Activated CD4-positive, alpha-beta T cell treated with anti-CD3 and anti-CD28 coated beads, Interleukin-2, amount 50 U/mL, for 4 hours (primary cell): ENCODE measurements around the gene HPS6.
"Not testable (repeated sequence)": the region's sequence is repeated elsewhere in the genome, so short reads cannot be mapped to it uniquely, and the experiment has no call there.

Source experiments
- DNase-seq, 2 experiments: peaks; one replicate each; pipeline ENCODE4 v3.0.0-alpha.2; 2020

The HPS6 gene

GRCh38 chr10:102064868-102065560 lies at the start of gene HPS6:
HPS6 (plus strand) TSS chr10:102065349; CDS start chr10:102065475, 126 bp downstream.
- peak; percentile 83 to 84 for DNase-seq

DNA sequence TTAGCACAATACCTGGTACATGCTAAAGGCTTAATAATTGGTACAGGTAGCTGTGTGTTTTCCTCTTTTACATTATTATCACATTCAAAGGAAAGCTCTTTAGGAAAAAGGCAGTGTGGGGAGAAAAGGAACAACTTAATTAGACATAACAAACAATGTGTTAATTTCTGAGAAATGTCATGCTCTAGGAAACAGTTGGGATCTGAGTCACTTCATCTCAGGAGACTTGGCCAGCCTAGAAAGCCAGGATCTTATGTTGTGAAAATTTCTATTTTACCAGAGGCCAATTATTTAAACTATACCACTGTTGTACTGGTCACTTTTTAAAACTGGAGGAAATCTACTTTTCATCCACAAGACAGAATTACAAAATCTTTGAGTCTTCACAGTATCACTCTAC lies 48.7 kb upstream of the HPS6 start:
- no peak for DNase-seq

DNA sequence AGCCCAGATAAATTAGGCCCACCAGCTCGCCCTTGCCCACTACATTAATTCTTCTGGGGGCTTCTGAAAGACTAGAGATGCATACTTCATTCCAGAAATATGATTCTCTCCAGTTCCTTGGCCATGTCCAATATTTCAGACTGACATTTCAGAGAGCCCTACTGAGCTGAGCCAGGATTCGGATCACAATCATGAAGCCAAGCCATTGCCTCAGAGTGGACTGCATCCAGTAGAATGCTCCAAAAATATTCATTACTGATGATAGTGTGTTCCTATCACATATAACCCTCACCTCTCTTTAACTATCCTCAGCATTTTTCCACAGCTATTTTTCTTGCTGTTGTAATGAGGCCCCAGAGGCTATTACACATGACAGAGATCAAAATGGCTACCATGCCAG lies 47.9 kb upstream of the HPS6 start:
- no peak for DNase-seq

GRCh38 chr10:102020938-102021337 lies 44.2 kb upstream of the HPS6 start:
- DNase-seq: no peak

- DNase-seq: no peak
Observed at GRCh38 chr10:102024799-102025198, 40.4 kb upstream of the HPS6 start.

DNA sequence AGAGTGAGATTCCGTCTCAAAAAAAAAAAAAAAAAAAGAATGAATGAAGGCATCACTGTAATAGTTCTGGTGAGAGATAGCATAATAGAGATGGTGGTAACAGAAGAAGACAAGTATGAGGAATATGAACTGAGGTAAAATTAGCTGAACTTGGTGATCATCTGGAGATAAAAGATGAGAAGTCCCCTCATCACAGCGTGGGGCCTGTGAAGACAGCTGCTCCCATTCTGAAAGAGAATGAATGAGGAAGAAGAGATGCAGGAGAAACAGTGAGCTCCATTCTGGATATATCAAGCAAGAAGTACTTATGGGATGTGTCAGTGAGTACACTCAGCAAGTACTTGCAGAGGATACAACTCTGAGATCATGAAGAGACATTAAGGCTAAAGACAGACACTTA lies 37.9 kb upstream of the HPS6 start:
- no peak for DNase-seq

DNA sequence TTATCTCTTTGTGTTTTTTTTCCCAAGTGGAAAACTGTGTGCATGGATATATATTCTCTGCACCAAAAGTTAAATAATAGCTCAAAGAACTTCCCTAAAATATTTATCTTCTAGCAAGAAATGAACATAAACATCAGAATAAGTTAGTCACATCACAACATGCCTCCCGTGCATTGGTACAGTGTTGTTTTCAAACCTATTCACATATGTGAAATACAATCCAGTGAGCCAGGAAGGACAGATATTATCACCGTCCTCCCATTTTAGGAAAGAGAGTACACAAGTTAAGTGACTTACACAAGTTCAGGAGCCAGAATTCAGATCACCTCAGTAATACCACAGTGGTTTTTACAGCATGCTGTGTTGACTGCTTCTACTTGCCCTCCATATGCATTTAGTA lies 31.4 kb upstream of the HPS6 start:
- DNase-seq: no peak

GRCh38 chr10:102035807-102036206 lies 29.3 kb upstream of the HPS6 start:
- DNase-seq: not testable (repeated sequence)

- no peak for DNase-seq
Observed at GRCh38 chr10:102038410-102038809, 26.7 kb upstream of the HPS6 start.

- DNase-seq: no peak
Observed at GRCh38 chr10:102040305-102041050, 24.7 kb upstream of the HPS6 start.

GRCh38 chr10:102045292-102045691 lies 19.9 kb upstream of the HPS6 start:
- no peak for DNase-seq

- no peak for DNase-seq
Observed at GRCh38 chr10:102046095-102046494, 19.1 kb upstream of the HPS6 start.

DNA sequence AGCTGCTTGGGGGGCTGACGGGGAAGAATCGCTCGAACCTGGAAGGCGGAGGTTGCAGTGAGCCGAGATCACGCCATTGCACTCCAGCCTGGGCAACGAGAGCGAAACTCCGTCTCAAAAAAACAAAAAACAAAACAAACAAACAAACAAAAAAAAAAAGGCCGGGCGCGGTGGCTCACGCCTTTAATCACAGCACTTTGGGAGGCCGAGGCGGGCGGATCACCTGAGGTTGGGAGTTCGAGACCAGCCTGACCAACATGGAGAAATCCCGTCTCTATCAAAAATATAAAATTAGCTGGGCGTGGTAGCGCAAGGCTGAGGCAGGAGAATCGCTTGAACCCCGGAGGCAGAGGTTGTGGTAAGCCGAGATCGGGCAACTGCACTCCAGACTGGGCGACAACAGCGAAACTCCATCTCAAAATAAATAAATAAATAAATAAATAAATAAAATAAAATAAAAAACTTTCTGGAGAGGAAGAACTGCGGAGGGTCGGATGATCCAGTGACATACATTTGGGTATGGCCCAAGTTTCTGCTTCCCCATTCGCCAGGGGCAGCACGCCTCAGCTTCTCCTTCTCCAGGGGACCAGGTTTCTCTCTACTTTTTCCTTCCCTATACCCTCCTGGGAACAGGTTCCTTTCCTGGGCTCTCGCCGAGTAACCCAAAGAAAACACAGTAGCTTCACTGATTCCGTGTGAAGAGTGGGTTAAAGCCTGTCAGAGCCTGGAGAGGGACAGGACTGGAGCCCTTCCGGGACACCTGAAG lies 10.1 kb upstream of the HPS6 start:
- DNase-seq: not testable (repeated sequence)

DNA sequence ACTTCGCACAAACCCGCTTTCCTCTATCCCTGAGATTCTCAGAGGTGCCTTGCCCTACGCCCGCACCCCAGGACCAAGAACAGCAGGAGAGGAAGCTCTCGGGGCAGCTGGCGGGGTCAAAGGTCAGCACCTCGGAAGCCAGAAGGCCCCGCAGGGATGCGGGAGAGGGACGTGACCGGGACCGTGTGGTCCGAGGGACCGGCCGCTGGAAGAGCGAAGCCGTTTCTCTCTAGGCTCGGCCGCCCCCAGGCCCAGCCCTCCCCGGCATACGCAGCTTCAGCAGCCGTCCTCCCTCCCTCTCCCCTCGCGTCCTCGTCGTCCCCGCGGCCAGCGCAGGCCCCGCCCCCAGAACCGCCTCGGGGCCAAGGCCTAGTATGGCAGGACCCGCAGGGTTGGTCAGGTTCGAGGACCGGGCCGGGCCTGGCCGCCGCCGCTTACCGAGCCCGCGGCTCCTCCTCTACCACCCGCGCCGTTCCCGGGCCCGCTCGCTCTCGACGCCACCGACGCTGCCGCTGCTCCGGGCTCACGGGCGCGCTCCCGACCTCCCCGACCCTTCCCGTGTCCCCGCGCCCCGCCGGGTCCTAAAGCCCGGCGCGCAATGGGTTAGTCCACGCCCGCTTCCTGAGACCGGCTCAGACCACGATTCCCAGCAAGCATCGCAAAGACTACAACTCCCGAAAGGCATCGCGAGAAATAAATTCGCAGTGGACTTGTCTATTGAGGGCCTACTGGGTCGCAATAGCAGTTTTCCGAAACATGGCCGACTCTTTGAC lies 9.3 kb upstream of the HPS6 start, which contains the start of gene ARMH3:
TSS of gene ARMH3 (minus strand) at position 527 of the 773 bp plus-strand sequence. CDS start 16,059 bp downstream, outside the sequence.
- peak; percentile 82 to 84 for DNase-seq

DNA sequence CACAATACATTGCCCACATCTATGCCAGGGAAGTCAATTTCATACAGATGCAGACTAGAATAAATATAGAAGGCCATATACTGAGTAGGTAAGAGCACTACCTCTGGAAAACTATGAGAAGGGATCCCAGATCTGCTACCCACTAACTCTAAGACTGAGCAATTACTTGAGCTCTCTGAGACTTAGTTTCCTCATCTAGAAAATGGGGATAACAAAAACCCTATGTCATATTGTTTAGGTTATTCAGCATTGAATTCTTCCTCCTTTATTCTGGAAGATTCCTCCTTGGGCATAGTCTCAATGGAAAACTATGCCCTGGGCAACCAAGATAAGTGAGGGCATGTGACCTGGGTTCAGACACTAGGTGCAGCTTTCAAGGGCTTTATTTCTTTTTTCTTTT lies 5.2 kb upstream of the HPS6 start:
- no peak for DNase-seq

DNA sequence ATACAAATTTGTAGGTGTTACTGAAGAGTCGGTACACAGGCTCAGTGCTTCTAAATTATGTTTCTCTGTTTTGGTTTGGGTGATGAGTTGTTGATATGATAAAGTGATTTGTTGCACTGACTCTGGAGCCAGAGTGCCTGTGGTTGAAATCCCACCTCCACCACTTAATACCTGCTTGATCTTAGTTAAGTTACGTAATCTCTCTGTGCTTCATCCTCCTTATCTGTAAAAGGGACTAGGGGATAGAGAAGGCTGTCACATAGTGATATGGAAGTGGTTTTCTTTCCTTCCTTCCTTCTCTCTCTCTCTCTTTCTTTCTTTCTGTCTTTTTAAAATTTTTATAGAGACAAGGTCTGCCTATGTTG lies 664 bp upstream of the HPS6 start:
- DNase-seq: no peak

DNA sequence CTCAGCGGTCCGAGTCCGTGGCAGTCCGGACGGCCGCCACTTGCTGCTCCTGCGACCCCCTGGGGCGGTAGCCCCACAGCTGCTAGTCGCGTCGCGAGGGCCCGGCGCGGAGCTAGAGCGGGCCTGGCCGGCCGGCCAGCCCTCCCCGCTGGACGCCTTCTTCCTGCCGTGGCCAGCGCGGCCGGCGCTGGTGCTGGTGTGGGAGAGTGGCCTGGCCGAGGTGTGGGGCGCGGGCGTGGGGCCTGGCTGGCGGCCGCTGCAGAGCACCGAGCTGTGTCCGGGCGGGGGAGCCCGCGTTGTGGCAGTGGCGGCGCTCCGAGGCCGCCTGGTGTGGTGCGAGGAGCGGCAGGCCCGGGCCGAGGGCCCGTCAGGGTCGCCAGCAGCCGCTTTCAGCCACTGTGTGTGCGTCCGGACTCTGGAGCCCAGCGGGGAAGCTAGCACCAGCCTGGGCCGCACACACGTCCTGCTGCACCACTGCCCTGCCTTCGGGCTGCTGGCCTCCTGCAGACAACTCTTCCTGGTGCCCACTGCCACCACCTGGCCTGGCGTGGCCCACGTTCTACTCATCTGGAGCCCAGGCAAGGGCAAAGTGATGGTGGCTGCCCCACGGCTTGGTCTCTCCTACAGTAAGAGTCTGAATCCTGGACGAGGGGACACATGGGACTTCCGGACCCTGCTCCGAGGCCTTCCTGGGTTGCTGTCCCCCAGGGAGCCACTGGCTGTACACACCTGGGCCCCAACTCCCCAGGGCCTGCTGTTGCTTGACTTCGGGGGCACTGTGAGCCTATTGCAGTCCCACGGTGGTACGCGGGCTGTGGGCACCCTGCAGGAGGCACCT lies 631 bp downstream of the HPS6 start:
- DNase-seq: no peak

- DNase-seq: no peak
Observed at GRCh38 chr10:102066399-102067088, 1.4 kb downstream of the HPS6 start.

- DNase-seq: no peak
Observed at GRCh38 chr10:102067091-102067916, 2.2 kb downstream of the HPS6 start.

DNA sequence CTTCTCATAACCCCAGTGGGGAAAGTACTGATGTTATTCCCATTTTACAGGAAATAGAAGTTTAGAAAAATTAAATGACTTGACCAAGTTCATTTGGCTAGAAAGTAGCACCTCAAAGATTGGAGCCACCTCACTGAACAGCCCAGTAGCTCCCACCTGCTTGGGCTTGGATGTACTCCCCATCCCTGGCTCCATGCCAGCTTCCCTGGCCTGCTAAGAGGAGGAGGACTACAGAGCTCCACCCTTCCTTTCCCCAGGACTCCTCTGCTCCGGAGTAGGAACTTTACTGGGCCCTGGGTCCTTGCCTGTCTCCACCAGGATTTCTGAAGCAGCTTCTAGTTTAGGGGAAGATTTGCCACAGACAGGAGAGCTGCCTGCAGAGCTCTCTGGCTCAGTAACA lies 3.1 kb downstream of the HPS6 start:
- DNase-seq: no peak
